NCI-H2171 (cell line): ENCODE results near the gene POM121L12.

ENCODE experiments used
- DNase-seq: peaks from one replicate; lab custom pipeline; 2025; lab: John Stamatoyannopoulos, UW

The POM121L12 gene

DNA sequence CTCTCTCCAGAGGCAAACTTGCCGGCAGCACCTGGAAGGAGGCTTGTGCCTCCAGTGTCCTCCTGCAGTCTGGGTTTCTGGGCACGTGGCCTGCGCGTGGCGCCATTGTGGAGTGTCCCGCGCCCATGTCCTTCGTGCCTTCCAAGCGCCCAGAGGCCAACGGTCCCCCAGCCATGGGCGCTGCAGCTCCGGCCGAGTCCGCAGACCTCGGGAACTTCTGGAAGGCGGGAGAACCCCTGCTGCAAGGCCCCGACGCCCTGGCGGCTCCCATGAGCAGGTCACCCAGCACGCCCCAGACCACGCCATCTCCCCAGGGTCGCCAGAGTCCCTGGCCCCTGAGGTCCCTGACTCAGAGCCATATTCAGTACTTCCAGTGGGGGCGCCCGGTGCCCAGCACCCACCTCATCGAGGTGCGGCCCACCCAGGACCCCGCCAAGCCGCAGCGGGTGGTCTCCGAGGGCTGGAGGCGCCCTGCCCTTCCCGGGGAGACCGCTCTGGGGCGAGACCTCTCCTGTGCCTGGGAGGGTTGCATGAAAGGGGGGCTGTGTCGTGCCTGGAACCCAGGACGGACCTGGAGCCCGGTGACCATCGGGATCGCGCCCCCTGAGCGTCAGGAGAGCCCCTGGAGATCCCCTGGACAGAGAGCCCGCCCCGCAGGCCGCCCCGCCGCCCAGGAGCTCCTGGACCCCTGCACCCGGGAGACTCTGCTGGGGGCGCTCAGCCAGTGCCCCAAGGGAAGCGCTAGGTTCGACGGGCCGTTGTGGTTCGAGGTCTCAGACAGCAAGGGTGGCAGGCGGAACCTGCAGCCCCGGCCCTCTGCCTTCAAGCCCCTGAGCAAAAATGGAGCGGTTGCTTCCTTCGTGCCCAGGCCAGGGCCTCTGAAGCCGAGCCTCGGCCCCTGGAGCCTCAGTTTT is at the start of gene POM121L12:
Gene POM121L12 (plus strand): TSS at position 135 of the 914 bp plus-strand sequence. CDS start 39 bp downstream, at position 174.
- no peak for DNase-seq

DNA sequence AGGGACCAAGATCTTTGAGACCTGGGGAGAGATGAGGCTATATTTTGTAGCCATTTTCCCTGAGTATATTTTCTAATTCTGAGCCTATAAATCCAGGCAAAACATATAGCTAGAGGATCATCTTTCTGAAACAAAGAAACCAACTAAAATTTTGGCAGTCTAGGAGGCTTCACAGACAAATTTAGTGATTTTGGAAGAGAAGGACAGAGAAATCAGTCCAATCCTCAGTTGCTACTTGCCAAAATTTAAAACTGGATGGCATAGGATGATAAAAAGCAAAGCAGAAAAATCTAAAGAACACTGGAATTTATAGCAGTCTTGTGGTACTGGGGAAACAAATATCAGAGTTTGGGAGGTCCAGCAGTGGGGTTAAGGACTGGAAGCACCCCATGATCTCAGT is 43.4 kb upstream of the POM121L12 start:
- no peak for DNase-seq

DNA sequence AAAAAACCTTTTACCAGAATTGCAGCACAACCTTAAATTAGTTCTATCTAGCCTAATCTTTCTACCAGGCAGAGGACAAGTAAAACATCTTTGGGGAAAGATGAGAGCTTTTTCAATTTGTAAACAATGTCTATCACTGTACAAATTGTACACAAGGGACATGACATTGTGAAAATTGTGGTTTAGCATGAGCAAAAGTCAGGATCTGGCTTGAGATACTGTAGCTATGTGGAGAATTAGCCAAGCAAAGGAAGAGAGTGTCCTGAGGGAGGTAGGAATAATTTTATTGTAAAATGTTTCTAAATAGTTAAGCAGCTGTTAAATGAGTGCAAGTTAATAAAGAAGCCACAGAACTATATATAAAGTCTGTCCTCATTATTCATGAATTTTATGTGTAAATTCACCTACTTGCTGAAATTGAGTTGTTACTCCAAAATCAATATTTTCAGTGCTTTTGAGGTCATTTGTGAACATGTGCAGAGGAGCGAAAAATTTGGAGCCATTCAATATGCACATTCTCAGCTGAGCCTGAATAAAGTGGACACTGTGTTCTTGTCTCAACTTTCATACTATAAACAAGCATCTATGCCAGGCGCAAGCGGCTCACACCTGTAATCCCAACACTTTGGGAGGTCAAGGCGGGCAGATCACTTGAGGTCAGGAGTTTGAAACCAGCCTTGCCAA is 42.8 kb upstream of the POM121L12 start:
- DNase-seq, result no peak

DNA sequence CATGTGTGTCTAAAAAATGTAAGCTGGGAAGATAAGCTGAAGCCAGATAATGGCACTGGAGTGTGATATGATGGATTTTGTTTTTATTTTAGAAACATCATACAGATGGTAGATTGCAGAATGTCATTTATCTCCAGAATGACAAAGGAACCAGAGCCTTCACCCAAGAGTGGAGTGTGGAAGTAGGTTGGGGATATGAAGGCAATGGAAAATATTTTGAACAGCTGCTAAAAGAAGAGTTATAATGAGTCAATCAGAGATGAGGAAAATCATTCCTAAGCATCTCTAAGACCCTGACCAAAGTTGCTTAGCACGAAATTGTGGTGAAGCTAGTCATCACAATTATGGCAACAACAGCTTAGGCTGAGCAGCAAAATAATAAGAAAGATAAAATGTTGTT is 39.8 kb upstream of the POM121L12 start:
- no peak for DNase-seq

DNA sequence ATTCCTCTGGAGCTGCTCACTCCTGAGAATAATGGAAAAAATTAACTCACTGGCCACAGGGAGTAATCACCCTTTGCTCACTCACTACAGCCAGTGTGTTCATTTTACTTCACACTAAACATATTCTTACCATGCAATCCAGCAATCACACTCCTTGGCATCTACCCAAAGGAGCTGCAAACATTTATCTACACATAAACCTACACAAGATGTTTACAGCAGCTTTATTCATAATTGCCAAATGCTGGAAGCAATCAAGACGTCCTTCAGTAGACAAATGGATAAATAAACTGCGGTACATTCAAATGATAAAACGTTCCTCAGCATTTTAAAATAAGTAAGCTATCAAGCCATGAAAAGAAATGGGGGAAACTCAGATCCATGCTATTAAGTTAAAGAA is 34.2 kb upstream of the POM121L12 start:
- no peak for DNase-seq

DNA sequence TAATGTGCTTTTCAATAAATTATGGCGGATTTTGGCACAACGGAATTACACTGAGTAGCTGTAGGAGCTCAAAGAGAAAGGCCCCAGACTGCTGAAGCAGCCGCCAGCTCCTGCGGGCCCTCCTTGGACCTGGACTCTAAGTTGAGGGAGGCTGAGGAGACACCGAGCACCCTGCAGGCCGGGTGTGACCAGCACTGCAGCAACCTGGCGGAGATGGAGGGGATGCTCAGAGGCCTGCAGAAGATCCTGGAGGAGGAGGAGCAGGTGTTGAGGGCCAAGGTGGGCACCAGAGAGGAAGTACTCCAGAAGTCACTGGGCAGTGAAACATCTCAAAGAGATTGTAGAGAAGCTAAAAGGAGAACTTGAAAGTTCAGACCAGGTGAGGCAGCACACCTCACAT is 33.0 kb upstream of the POM121L12 start:
- no peak for DNase-seq

DNA sequence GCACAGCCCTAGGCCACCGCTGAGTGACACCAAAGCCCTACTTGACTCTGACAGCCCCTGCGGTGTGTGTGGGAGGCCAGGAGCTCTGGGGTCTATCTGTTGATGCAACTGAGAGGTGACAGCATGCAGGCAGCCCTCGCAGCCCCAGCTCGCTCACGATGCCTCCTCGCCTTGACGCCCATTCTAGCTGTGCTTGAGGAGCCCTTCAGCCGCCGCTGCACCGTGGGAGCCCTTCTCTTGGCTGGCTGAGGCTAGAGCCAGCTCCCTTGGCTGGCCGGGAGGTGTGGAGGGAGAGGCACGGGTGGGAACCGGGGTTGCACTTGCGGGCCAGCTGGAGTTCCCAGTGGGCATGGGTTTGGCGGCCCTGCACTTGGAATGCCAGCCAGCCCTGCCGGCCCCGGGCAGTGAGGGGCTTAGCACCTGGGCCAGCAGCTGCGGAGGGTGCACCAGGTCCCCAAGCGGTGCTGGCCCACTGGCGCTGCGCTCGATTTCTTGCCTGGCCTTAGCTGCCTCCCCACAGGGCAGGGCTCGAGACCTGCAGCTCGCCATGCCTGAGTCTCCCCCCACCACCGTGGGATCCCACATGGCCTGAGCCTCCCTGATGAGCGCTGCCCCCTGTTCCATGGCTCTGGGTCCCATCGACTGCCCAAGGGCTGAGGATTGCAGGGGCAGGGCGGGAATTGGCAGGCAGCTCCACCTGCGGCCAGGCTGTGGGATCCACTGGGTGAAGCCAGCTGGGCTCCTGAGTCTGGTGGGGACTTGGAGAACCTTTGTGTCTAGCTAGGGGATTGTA is 31.6 kb upstream of the POM121L12 start:
- no peak for DNase-seq

DNA sequence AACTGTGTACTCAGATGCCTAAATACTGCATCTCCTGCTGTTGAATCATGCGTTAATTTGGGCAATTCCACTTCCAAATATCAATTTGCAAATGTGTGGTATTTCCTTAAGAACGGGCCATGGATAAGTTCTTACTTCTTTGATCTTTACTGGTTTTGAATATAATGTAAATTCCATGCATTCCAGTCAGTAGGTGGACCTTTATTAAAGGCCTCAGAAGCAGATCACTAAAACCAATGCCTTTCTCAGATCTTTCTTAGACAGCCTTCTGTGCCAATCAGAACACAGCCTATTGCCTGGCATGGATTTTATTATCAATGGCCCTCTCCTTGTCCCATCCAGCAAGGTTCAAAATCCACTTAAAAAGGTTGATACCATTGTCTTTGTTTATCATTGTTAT is 21.5 kb upstream of the POM121L12 start:
- no peak for DNase-seq

DNA sequence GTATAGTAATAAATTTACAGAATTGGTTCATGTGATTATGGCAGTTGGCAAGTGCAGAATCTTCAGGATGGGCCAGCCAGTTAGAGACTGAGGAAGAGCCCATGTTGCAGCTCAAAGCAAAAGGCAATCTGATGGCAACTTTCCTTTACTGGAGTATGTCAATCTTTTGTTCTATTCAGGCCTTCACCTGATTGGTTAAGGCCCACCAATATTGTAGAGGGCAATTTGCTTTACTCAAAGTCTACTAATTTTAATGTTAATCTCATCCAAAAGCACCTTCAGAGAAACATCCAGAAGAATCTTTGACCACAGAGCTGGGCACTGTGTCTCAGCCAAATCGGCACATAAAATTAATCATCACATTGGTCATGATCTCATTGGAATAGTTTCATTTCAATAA is 20.0 kb upstream of the POM121L12 start:
- no peak for DNase-seq

DNA sequence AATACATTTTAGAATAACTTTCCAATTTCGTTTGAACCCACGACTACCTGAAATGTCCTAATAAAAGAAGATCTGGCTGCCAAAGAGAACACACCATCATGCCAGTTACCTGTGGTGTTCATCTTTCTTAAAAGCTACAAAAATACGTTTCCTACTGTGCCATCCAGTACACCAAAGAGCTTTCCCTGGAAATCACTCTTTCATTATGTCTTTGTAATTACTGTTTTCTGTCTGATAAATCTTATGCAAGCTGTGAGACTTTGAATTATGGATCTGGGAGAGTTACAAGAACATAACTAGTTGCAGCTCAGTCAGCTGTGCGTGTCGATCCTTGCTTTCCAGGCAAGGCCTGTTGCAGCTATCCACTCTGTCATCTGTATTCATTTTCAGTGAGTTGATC is 12.5 kb upstream of the POM121L12 start:
- DNase-seq, result no peak

DNA sequence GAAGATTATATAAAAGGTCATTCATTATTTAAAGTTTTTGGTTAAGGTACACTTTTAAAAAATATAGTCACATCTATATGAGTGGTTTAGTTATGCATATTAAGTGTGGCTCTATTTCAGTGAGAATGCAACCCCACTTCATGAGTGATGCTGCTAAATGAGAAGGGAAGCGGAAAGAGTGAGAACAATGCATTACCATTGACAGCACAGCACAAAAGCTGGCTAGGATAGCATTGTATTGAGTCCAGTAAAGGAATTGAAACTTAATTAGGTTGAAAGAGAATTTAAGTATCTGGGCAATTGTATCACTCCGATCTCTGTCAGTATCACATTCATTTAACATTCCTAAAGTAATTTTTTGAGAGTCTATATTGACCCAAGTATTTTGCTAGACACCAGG is 13.2 kb downstream of the POM121L12 start:
- no peak for DNase-seq

DNA sequence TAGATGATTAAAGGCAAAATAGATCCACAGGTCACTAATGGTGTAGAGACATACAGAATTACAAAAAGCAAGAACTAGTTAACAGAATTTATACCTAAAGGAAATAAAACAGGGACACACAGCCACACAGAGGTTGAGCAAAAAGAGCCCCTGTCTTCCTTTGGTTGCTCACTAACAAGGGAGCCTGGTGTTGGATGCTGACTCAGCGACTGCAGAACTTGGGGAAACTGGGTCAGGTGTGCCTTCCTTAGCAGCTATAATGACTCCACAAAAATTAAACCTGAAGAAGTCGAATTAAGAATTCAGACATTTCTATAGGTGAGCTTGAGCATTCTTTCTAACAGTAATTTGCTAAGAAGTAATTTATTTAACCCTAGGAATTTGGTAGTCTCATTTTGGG is 15.0 kb downstream of the POM121L12 start:
- no peak for DNase-seq

DNA sequence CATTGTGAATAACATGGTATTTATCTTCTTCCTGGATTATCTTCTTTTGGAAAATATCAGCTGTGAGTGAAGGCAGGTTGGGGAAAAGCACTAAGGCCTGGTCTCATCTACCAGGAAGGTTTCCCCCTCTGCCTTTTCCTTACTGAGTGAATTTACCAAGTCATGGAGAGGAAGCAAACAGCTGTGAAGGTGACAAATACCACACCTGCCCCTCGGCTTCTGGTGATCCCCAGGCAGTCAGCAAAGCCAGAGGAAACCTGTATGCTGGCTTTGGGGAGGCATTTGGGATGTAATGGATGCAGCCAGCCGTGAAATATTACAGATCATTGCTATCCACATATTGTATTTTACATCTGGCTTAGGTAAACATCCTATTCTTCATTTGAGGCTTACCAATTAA is 24.2 kb downstream of the POM121L12 start:
- no peak for DNase-seq

DNA sequence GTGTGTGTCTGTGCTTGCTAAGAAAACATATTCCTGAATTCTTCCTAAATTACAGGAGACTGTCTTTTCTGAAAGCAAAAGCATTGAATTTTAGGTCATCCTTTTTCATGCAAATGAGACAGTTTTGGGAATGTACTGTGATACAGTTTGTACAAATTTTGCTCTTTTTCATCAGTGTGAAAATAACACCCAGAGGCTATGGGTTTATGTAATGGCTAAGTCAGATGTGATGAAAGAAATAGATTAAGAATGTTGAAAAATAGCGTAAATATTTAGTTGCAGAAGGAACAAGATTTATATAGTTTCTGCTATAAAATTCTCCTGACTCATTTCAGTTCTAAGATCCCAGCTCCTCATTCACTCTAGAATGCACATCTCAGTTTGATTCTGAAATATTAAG is 24.6 kb downstream of the POM121L12 start:
- DNase-seq, result no peak

DNA sequence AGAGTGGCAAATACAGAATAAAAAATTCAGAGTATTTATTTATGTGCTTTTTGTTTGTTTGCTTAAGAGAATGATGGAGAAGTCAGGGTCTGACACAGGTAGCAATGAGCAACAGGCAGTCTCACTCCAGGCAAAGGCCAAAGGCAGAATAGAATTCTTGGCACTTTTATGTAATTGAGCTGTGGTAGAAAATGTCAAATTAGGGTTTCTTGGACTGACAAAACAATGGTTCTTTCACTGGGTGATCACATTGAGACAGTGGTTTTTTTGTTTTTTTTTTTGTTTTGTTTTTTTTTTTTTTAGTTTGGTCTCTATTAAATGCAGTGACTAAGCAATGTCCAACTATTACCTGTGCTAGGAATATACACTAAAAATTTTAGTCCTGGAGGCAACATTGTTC is 27.4 kb downstream of the POM121L12 start:
- no peak for DNase-seq

DNA sequence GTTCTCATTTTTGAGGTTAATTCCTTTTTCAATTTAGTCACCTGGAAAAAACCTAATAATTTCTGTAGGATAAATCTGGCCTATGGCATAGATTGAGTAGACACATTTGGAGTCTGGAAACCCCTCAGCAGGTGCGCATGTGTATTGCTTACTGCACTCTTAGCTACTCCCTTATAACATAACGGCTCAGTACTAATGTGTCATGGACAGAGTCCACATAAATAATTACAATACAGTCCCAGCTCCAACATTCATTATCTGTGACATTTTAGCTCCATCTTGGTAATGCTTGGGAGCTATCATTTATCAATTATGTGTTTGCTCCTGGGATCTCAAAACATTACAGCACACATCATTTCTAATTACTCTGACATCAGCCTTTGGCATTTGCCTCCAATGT is 33.2 kb downstream of the POM121L12 start:
- DNase-seq, result no peak

DNA sequence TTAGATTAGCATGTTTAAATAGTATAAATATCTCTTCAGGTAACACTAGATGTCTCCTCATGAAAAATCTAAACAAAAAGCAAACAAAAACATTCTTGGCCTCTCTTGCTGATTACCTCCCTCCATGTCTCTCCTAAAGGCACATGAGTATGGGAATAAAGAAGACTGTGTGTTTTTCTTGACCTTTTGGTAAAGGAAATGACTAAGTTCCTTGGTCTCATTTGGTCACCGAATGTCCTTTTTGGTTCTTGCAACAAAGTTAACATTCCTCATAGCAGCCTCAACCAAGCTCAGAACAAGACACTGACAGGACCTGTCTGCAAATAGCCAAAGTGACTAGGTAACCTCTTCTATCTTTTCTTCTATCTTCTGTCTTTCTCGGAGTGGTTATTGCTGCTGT is 35.5 kb downstream of the POM121L12 start:
- DNase-seq, result no peak
